Tibial artery (tissue), 4 donors: ENCODE data around the gene COX6A1.

Source experiments
- DNase-seq, 2 donors: peaks; one replicate each; pipeline ENCODE4 v3.0.0-alpha.2; 2019
- H3K27ac ChIP-seq, 2 donors: fragments of 200-600 bp; sonication (generic) in 1 of 2; 1 replicate in 1 of 2; 2 replicates in 1 of 2; pipeline ENCODE4 v1.5.1; 2018 to 2019; ENCODE audit warnings: mild to moderate bottlenecking in 1 of 2
- H3K27me3 ChIP-seq, 2 donors: fragments of 200-600 bp; sonication (generic) in 1 of 2; one replicate each; pipeline versions ENCODE4 v1.5.1 to v1.6.0; 2016 to 2019
- H3K36me3 ChIP-seq, 3 donors: fragments of 200-600 bp; sonication (generic) in 2 of 3; one replicate each; pipeline ENCODE4 v1.5.1; 2016 to 2019; ENCODE audit warnings: mild to moderate bottlenecking in 2 of 3
- H3K4me1 ChIP-seq, 4 donors: fragments of 200-600 bp; sonication (generic) in 2 of 4; 1 replicate in 3 of 4; 2 replicates in 1 of 4; pipeline ENCODE4 v1.5.1; 2016 to 2019
- H3K4me3 ChIP-seq, 2 donors: fragments of 200-600 bp; sonication (generic) in 1 of 2; 1 replicate in 1 of 2; 2 replicates in 1 of 2; pipeline ENCODE4 v1.5.1; 2018 to 2019; ENCODE audit warnings: mild to moderate bottlenecking in 2 of 2
- H3K9me3 ChIP-seq, 3 donors: fragments of 200-600 bp; sonication (generic) in 1 of 3; one replicate each; pipeline ENCODE4 v1.5.1; 2016 to 2019
- CTCF ChIP-seq, 2 experiments: fragments of 200-600 bp in 1 of 2; fragments of 450-650 bp in 1 of 2; IDR thresholded peaks; one replicate each; pipeline ENCODE4 v1.5.1; 2017 to 2019; ENCODE audit warnings: antibody characterized with exemption in 2 of 2, mild to moderate bottlenecking in 1 of 2, moderate library complexity in 1 of 2
- intact Hi-C: fragments of 100-400 bp; cut with DNase I; formaldehyde crosslinking; loops from one replicate; pipeline ENCODE4 v1.15.0; 2023; ENCODE audit warnings: low total_unique reads

The COX6A1 gene

GRCh38 chr12:120406069-120406468 is 31.8 kb upstream of the COX6A1 start:
- Histone ChIP-seq H3K27ac (no peak overlapping the region), H3K4me3 (no peak overlapping the region), H3K27me3 (peaks cover 0 to 23% of the 10 kb centered on the region in 2 donors), H3K9me3 (no peaks in the 10 kb centered on the region), H3K4me1 (no peaks in the 10 kb centered on the region), H3K36me3 (no peaks in the 10 kb centered on the region)
- DNase-seq = no peak
- intact Hi-C loops = no loop called here
- TF ChIP-seq CTCF (IDR thresholded peaks at IDR 0.05) = no peak

GRCh38 chr12:120406553-120406952 is 31.4 kb upstream of the COX6A1 start:
- intact Hi-C loops = no loop called here
- Histone ChIP-seq H3K27me3 (peaks cover 0 to 23% of the 10 kb centered on the region in 2 donors), H3K4me1 (no peaks in the 10 kb centered on the region), H3K36me3 (no peaks in the 10 kb centered on the region), H3K27ac (no peak overlapping the region), H3K4me3 (no peak overlapping the region), H3K9me3 (no peaks in the 10 kb centered on the region)
- no peak for TF ChIP-seq CTCF (IDR thresholded peaks at IDR 0.05)
- DNase-seq = no peak

- intact Hi-C loops = no loop called here
- DNase-seq = no peak
- Histone ChIP-seq H3K4me1 (no peaks in the 10 kb centered on the region), H3K4me3 (no peak overlapping the region), H3K9me3 (no peaks in the 10 kb centered on the region), H3K27ac (no peak overlapping the region), H3K27me3 (peaks cover 0 to 17% of the 10 kb centered on the region in 2 donors), H3K36me3 (no peaks in the 10 kb centered on the region)
- TF ChIP-seq CTCF (IDR thresholded peaks at IDR 0.05) = no peak
These were observed 29.1 kb upstream of the COX6A1 start for GRCh38 chr12:120408771-120409170.

- H3K9me3 ChIP-seq = no peaks in the 10 kb centered on the region
- H3K36me3 ChIP-seq = no peaks in the 10 kb centered on the region
- intact Hi-C loops = no loop called here
- no peak for TF ChIP-seq CTCF (IDR thresholded peaks at IDR 0.05)
- no peak overlapping the region for H3K27ac ChIP-seq
- no peaks in the 10 kb centered on the region for H3K4me1 ChIP-seq
- H3K27me3 ChIP-seq = peaks cover 0 to 24% of the 10 kb centered on the region in 2 donors
- H3K4me3 ChIP-seq = no peak overlapping the region
- no peak for DNase-seq
These were observed 25.5 kb upstream of the COX6A1 start for GRCh38 chr12:120412421-120412820.

- intact Hi-C loops = no loop called here
- no peaks in the 10 kb centered on the region for H3K36me3 ChIP-seq
- no peak for DNase-seq
- H3K4me3 ChIP-seq = no peak overlapping the region
- H3K27ac ChIP-seq = no peak overlapping the region
- H3K9me3 ChIP-seq = no peaks in the 10 kb centered on the region
- peaks cover 0 to 20% of the 10 kb centered on the region in 2 donors for H3K27me3 ChIP-seq
- no peaks in the 10 kb centered on the region for H3K4me1 ChIP-seq
- no peak for TF ChIP-seq CTCF (IDR thresholded peaks at IDR 0.05)
These were observed 23.8 kb upstream of the COX6A1 start for GRCh38 chr12:120413901-120414695.
